Measurements from ENCODE around the gene MOB3B. TPM values are rescaled to one million over a fixed set of nuclear protein-coding genes. Genes with fewer than 3 reads are reported as not detected.
"Not testable (repeated sequence)": the region's sequence is repeated elsewhere in the genome, so short reads cannot be mapped to it uniquely, and the experiment has no call there.

Gene MOB3B
- total and polyA plus RNA-seq, 2 donors (not counting 1 experiment from before 2014, with no cell fraction given) = under 0.01 to 0.15 TPM

DNA sequence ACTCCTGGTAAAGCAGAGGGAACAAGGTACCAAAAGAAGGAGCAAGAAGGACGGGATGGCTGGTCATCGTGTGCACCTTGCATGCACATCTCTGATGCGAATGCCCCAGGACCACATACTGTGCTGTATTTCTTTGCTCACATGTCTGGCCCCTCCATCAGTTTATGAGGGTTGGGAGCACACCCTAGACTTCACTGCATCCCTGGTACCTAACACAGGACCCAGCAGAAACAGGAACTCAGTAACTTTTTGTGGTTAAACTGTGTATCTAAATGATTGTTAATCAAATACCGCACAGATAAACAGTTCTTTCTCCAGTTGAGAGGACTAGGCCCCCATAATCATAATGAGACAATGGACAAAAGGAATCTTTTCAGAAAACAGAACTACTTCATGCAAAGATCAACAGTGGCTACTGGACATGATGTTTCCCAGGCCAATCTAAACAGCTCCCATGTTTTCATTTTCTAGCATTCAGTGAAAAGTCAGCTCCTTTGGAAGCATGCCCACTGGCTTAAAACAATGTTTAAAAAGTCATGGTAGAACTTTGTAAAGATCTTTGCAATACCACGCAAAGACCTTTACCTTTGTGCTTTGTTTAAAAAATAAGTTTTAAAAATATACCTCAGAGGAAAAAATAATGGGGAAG lies 61.0 kb downstream of the MOB3B start:
- H3K79me2 ChIP-seq (ENCODE audit: control insufficient read depth, insufficient read depth, low read length) = no peaks in the 10 kb centered on the region
- no peaks in the 10 kb centered on the region for H3K4me1 ChIP-seq (ENCODE audit: control insufficient read depth, extremely low read depth, insufficient read depth, low read length)
- no peaks in the 10 kb centered on the region for H4K20me1 ChIP-seq (ENCODE audit: control insufficient read depth, extremely low read depth, insufficient read depth, low read length)
- H3K9ac ChIP-seq (ENCODE audit: insufficient read depth, low read length) = no peak overlapping the region
- H3K4me3 ChIP-seq (replicated peaks in 1 of 4; ENCODE audit: control extremely low read depth in 1 of 4, insufficient read depth in 1 of 4, low read depth in 3 of 4, low read length in 4 of 4) = no peak overlapping the region
- no peak overlapping the region for H2AFZ ChIP-seq (ENCODE audit: low read length)
- peak in 1 of 2 donors; percentile 29 for DNase-seq (ENCODE audit: low read depth in 2 of 2)
- H3K27ac ChIP-seq (ENCODE audit: insufficient read depth, low read length) = no peak overlapping the region
- H3K4me2 ChIP-seq (ENCODE audit: extremely low read depth, insufficient read depth, low read length) = no peak overlapping the region
- TF ChIP-seq EZH2 (IDR thresholded peaks at IDR 0.05; ENCODE audit: low read length, missing control alignments) = no peak
- TF ChIP-seq, protein P1, sequence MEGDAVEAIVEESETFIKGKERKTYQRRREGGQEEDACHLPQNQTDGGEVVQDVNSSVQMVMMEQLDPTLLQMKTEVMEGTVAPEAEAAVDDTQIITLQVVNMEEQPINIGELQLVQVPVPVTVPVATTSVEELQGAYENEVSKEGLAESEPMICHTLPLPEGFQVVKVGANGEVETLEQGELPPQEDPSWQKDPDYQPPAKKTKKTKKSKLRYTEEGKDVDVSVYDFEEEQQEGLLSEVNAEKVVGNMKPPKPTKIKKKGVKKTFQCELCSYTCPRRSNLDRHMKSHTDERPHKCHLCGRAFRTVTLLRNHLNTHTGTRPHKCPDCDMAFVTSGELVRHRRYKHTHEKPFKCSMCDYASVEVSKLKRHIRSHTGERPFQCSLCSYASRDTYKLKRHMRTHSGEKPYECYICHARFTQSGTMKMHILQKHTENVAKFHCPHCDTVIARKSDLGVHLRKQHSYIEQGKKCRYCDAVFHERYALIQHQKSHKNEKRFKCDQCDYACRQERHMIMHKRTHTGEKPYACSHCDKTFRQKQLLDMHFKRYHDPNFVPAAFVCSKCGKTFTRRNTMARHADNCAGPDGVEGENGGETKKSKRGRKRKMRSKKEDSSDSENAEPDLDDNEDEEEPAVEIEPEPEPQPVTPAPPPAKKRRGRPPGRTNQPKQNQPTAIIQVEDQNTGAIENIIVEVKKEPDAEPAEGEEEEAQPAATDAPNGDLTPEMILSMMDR (conservative IDR thresholded peaks at IDR 0.05 in 1 of 2, IDR thresholded peaks at IDR 0.05 in 1 of 2; ENCODE audit: low read depth in 1 of 2, low read length in 2 of 2) = no peak
- H3K36me3 ChIP-seq (ENCODE audit: control insufficient read depth, insufficient read depth, low read length) = no peaks in the 10 kb centered on the region
- no peaks in the 10 kb centered on the region for H3K9me3 ChIP-seq (ENCODE audit: control insufficient read depth, insufficient read depth, low read depth, low read length)
- no peaks in the 10 kb centered on the region for H3K27me3 ChIP-seq (ENCODE audit: control insufficient read depth, insufficient read depth, low read length)

DNA sequence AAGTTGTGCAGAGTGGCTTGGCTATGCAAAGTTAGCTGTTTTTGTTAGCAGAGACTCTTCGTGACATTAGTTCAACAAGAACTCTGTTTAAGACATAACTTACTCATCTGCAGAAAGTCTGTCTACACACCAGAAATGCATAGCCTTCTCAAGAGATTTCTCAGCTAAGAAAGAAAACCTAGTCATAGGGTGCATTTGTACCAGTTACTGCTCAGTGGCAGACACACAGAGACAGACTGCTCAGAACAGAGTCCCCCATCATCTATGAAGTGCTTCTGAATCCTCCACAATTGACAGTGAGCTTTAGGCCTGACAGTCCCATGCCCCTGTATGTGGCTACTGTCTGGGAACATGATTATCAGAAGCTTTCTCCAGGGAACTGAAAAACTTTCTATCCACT lies 61.6 kb downstream of the MOB3B start:
- Histone ChIP-seq H3K4me2 (ENCODE audit: extremely low read depth, insufficient read depth, low read length) (no peak overlapping the region), H4K20me1 (ENCODE audit: control insufficient read depth, extremely low read depth, insufficient read depth, low read length) (no peaks in the 10 kb centered on the region), H3K79me2 (ENCODE audit: control insufficient read depth, insufficient read depth, low read length) (no peaks in the 10 kb centered on the region), H3K9me3 (ENCODE audit: control insufficient read depth, insufficient read depth, low read depth, low read length) (no peaks in the 10 kb centered on the region), H3K4me3 (replicated peaks in 1 of 4; ENCODE audit: control extremely low read depth in 1 of 4, insufficient read depth in 1 of 4, low read depth in 3 of 4, low read length in 4 of 4) (no peak overlapping the region), H3K36me3 (ENCODE audit: control insufficient read depth, insufficient read depth, low read length) (no peaks in the 10 kb centered on the region), H3K4me1 (ENCODE audit: control insufficient read depth, extremely low read depth, insufficient read depth, low read length) (no peaks in the 10 kb centered on the region), H3K27me3 (ENCODE audit: control insufficient read depth, insufficient read depth, low read length) (no peaks in the 10 kb centered on the region), H2AFZ (ENCODE audit: low read length) (no peak overlapping the region), H3K27ac (ENCODE audit: insufficient read depth, low read length) (no peak overlapping the region), H3K9ac (ENCODE audit: insufficient read depth, low read length) (no peak overlapping the region)
- TF ChIP-seq, protein P1 (conservative IDR thresholded peaks at IDR 0.05 in 1 of 2, IDR thresholded peaks at IDR 0.05 in 1 of 2; ENCODE audit: low read depth in 1 of 2, low read length in 2 of 2) = no peak
- no peak for TF ChIP-seq EZH2 (IDR thresholded peaks at IDR 0.05; ENCODE audit: low read length, missing control alignments)
- no peak for DNase-seq (ENCODE audit: low read depth in 2 of 2)

DNA sequence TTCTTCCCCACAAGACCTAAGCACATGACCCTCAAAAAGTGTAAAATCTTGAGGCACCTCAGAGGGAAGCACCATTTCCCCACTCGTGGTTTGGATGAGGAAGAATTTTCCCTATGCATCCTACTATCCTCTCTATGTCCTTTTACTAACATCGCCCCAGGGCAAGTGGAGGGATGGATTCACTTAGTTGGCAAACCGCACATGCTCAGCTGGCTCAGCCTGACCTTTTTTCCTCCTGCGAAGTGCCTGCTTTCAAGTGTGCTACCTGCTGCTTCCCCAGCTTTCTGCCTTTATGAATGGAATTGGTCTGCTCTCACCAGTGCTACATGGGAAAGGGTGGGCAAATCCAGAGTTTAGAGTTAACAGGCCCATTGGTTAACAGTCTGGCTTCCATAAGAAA lies 62.1 kb downstream of the MOB3B start:
- no peaks in the 10 kb centered on the region for H3K79me2 ChIP-seq (ENCODE audit: control insufficient read depth, insufficient read depth, low read length)
- TF ChIP-seq, protein P1 (conservative IDR thresholded peaks at IDR 0.05 in 1 of 2, IDR thresholded peaks at IDR 0.05 in 1 of 2; ENCODE audit: low read depth in 1 of 2, low read length in 2 of 2) = no peak
- TF ChIP-seq EZH2 (IDR thresholded peaks at IDR 0.05; ENCODE audit: low read length, missing control alignments) = no peak
- H3K4me1 ChIP-seq (ENCODE audit: control insufficient read depth, extremely low read depth, insufficient read depth, low read length) = no peaks in the 10 kb centered on the region
- H3K9ac ChIP-seq (ENCODE audit: insufficient read depth, low read length) = no peak overlapping the region
- H3K9me3 ChIP-seq (ENCODE audit: control insufficient read depth, insufficient read depth, low read depth, low read length) = no peaks in the 10 kb centered on the region
- DNase-seq (ENCODE audit: low read depth in 2 of 2) = no peak
- H2AFZ ChIP-seq (ENCODE audit: low read length) = no peak overlapping the region
- H3K27ac ChIP-seq (ENCODE audit: insufficient read depth, low read length) = no peak overlapping the region
- no peak overlapping the region for H3K4me2 ChIP-seq (ENCODE audit: extremely low read depth, insufficient read depth, low read length)
- no peaks in the 10 kb centered on the region for H3K27me3 ChIP-seq (ENCODE audit: control insufficient read depth, insufficient read depth, low read length)
- no peaks in the 10 kb centered on the region for H3K36me3 ChIP-seq (ENCODE audit: control insufficient read depth, insufficient read depth, low read length)
- no peak overlapping the region for H3K4me3 ChIP-seq (replicated peaks in 1 of 4; ENCODE audit: control extremely low read depth in 1 of 4, insufficient read depth in 1 of 4, low read depth in 3 of 4, low read length in 4 of 4)
- H4K20me1 ChIP-seq (ENCODE audit: control insufficient read depth, extremely low read depth, insufficient read depth, low read length) = no peaks in the 10 kb centered on the region

DNA sequence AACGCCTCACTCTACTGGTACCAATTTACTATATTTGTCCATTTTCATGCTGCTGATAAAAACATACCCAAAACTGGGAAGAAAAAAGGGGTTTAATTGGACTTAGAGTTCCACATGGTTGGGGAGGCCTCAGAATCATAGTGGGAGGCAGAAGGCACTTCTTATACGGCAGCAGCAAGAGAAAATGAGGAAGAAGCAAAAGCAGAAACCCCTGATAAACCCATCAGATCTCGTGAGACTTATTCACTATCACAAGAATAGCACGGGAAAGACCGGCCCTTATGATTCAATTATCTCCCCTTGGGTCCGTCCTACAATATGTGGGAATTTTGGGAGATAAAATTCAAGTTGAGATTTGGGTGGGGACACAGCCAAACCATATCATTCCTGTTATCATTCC lies 63.1 kb downstream of the MOB3B start:
- not testable (repeated sequence) for H3K79me2 ChIP-seq (ENCODE audit: control insufficient read depth, insufficient read depth, low read length); H3K9ac ChIP-seq (ENCODE audit: insufficient read depth, low read length); H4K20me1 ChIP-seq (ENCODE audit: control insufficient read depth, extremely low read depth, insufficient read depth, low read length); H3K27ac ChIP-seq (ENCODE audit: insufficient read depth, low read length); DNase-seq (ENCODE audit: low read depth in 2 of 2); H2AFZ ChIP-seq (ENCODE audit: low read length); H3K4me3 ChIP-seq (replicated peaks in 1 of 4; ENCODE audit: control extremely low read depth in 1 of 4, insufficient read depth in 1 of 4, low read depth in 3 of 4, low read length in 4 of 4); H3K9me3 ChIP-seq (ENCODE audit: control insufficient read depth, insufficient read depth, low read depth, low read length); H3K36me3 ChIP-seq (ENCODE audit: control insufficient read depth, insufficient read depth, low read length); H3K4me2 ChIP-seq (ENCODE audit: extremely low read depth, insufficient read depth, low read length); H3K4me1 ChIP-seq (ENCODE audit: control insufficient read depth, extremely low read depth, insufficient read depth, low read length); H3K27me3 ChIP-seq (ENCODE audit: control insufficient read depth, insufficient read depth, low read length)

DNA sequence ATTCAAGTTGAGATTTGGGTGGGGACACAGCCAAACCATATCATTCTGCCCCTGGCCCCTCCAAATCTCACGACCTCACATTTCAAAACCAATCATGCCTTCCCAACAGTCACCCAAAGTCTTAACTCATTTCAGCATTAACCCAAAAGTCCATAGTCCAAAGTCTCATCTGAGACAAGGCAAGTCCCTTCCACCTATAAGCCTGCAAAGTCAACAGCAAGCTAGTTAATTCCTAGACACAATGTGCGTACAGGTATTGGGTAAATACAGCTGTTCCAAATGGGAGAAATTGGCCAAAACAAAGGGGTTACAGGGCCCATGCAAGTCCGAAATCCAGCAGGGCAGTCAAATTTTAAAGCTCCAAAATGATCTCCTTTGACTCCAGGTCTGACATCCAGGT lies 64.7 kb downstream of the MOB3B start:
- not testable (repeated sequence) for H3K27me3 ChIP-seq (ENCODE audit: control insufficient read depth, insufficient read depth, low read length); H3K4me3 ChIP-seq (replicated peaks in 1 of 4; ENCODE audit: control extremely low read depth in 1 of 4, insufficient read depth in 1 of 4, low read depth in 3 of 4, low read length in 4 of 4); H3K9me3 ChIP-seq (ENCODE audit: control insufficient read depth, insufficient read depth, low read depth, low read length); H3K4me2 ChIP-seq (ENCODE audit: extremely low read depth, insufficient read depth, low read length); H3K27ac ChIP-seq (ENCODE audit: insufficient read depth, low read length); DNase-seq (ENCODE audit: low read depth in 2 of 2); H4K20me1 ChIP-seq (ENCODE audit: control insufficient read depth, extremely low read depth, insufficient read depth, low read length); H3K36me3 ChIP-seq (ENCODE audit: control insufficient read depth, insufficient read depth, low read length); H3K4me1 ChIP-seq (ENCODE audit: control insufficient read depth, extremely low read depth, insufficient read depth, low read length); H2AFZ ChIP-seq (ENCODE audit: low read length); H3K79me2 ChIP-seq (ENCODE audit: control insufficient read depth, insufficient read depth, low read length); H3K9ac ChIP-seq (ENCODE audit: insufficient read depth, low read length)
